GM12878 (cell line): ENCODE data around the gene KMO. TPM values are rescaled to one million over a fixed set of nuclear protein-coding genes. Genes with fewer than 3 reads are reported as not detected.

Experiments used
- ATAC-seq: fragments of 200-7000 bp; cut with Tn5 transposase; 3 replicates; pipeline ENCODE4 v1.9.1; 2020; ENCODE audit warnings: mild to moderate bottlenecking, moderate library complexity
- BruUV-seq: library from RNA; stranded (reverse); fragments of 400-500 nt; replicated peaks from 2 replicates; lab custom pipeline; 2021; lab: Mats Ljungman, UMichigan
- CTCF ChIA-PET: fragments of 300-600 bp; sonication (Branson Sonifier 250); formaldehyde crosslinking; extraction: SDS; loops from one replicate; lab custom pipeline; 2021; ENCODE audit warnings: inconsistent platforms; lab: Yijun Ruan, JAX
- POLR2A ChIA-PET: fragments of 350-600 bp; formaldehyde crosslinking; extraction: SDS; loops from one replicate; lab custom pipeline; 2021; ENCODE audit warnings: inconsistent platforms; lab: Charles Lee
- RAD21 ChIA-PET: fragments of 300-600 bp; sonication (Branson Sonifier 250); formaldehyde crosslinking; loops from one replicate; lab custom pipeline; 2023; ENCODE audit warnings: antibody characterized with exemption; ENCODE audit not compliant: unreplicated experiment; lab: Charles Lee
- SMC1A ChIA-PET: fragments of 300-600 bp; sonication (Branson Sonifier 250); formaldehyde crosslinking; loops from one replicate; lab custom pipeline; 2023; ENCODE audit not compliant: unreplicated experiment, uncharacterized antibody; lab: Charles Lee
- DNase-seq: peaks from one replicate; pipeline ENCODE4 v3.0.0-alpha.2; 2011; ENCODE audit warnings: low read depth, low spot score
- FAIRE-seq: peaks from 3 replicates; lab custom pipeline; 2011; peaks lifted over from hg19 to GRCh38; lab: Jason Lieb, UNC
- H2AFZ ChIP-seq: 2 replicates; pipeline ENCODE4 v1.6.0; 2011; ENCODE audit warnings: low read depth, low read length, control low read depth; ENCODE audit not compliant: control insufficient read depth
- H3K27ac ChIP-seq: 2 replicates; pipeline ENCODE4 v1.5.1; 2011; ENCODE audit warnings: control low read depth; ENCODE audit not compliant: control insufficient read depth, insufficient read depth
- H3K27me3 ChIP-seq, 2 experiments: replicated peaks in 1 of 2; 2 replicates each; pipeline versions ENCODE4 v1.6.0 to v1.6.1; 2011; ENCODE audit warnings: low read length in 1 of 2; ENCODE audit not compliant: control insufficient read depth in 2 of 2, insufficient read depth in 2 of 2
- H3K36me3 ChIP-seq, 2 experiments: 2 replicates each; pipeline ENCODE4 v1.5.1; 2011; ENCODE audit warnings: low read length in 1 of 2; ENCODE audit not compliant: control insufficient read depth in 2 of 2, insufficient read depth in 2 of 2
- H3K4me1 ChIP-seq: 2 replicates; pipeline ENCODE4 v1.6.1; 2011; ENCODE audit warnings: mild to moderate bottlenecking, low read length, moderate library complexity, mixed read lengths; ENCODE audit not compliant: control insufficient read depth, insufficient read depth
- H3K4me2 ChIP-seq: 2 replicates; pipeline ENCODE4 v1.6.0; 2011; ENCODE audit warnings: control low read depth; ENCODE audit not compliant: control insufficient read depth, insufficient read depth
- H3K4me3 ChIP-seq: fragments of 200-600 bp; sonication (generic); 2 replicates; pipeline ENCODE4 v1.5.1; 2016
- H3K79me2 ChIP-seq: 2 replicates; pipeline ENCODE4 v1.6.0; 2011; ENCODE audit warnings: low read length; ENCODE audit not compliant: control insufficient read depth, insufficient read depth
- H3K9ac ChIP-seq: 2 replicates; pipeline ENCODE4 v1.8.0; 2011; ENCODE audit warnings: low read length, control low read depth, mixed read lengths; ENCODE audit not compliant: control insufficient read depth, insufficient read depth
- H3K9me3 ChIP-seq: replicated peaks from 3 replicates; pipeline ENCODE4 v1.5.1; 2011; ENCODE audit warnings: mild to moderate bottlenecking, low read length; ENCODE audit not compliant: control insufficient read depth, insufficient read depth
- H4K20me1 ChIP-seq: 2 replicates; pipeline ENCODE4 v1.6.0; 2011; ENCODE audit not compliant: control insufficient read depth, insufficient read depth
- BACH1 ChIP-seq: fragments of 450-650 bp; IDR thresholded peaks from 2 replicates; pipeline ENCODE4 v1.6.1; 2017; ENCODE audit warnings: mild to moderate bottlenecking, borderline replicate concordance
- CHD2 ChIP-seq: IDR thresholded peaks from 2 replicates; pipeline ENCODE4 v1.6.1; 2011; ENCODE audit warnings: low read depth, low read length, improper control_type of control experiment, borderline replicate concordance
- JUNB ChIP-seq: IDR thresholded peaks from 2 replicates; pipeline ENCODE4 v1.6.1; 2016; ENCODE audit warnings: antibody characterized with exemption, mild to moderate bottlenecking
- LARP7 ChIP-seq: fragments of 450-650 bp; IDR thresholded peaks from 2 replicates; pipeline ENCODE4 v1.6.1; 2017; ENCODE audit warnings: mild to moderate bottlenecking
- NBN ChIP-seq: fragments of 450-650 bp; IDR thresholded peaks from 2 replicates; pipeline ENCODE4 v1.6.1; 2016
- NR2C2 ChIP-seq: IDR thresholded peaks from 2 replicates; pipeline ENCODE4 v1.6.1; 2011; ENCODE audit warnings: borderline replicate concordance, low read depth; ENCODE audit not compliant: control insufficient read depth, insufficient read length
- SMAD1 ChIP-seq: fragments of 450-650 bp; IDR thresholded peaks from 2 replicates; pipeline ENCODE4 v1.6.1; 2018; ENCODE audit warnings: mild to moderate bottlenecking, low read depth; ENCODE audit not compliant: partially characterized antibody
- SMAD5 ChIP-seq: IDR thresholded peaks from 2 replicates; pipeline ENCODE4 v1.6.1; 2016; ENCODE audit warnings: antibody characterized with exemption, low read depth
- SUPT20H ChIP-seq: IDR thresholded peaks from 2 replicates; pipeline ENCODE4 v1.6.1; 2011; ENCODE audit warnings: low read depth, mild to moderate bottlenecking, low read length, moderate library complexity, borderline replicate concordance; ENCODE audit not compliant: control insufficient read depth
- TCF3 ChIP-seq: IDR thresholded peaks from 2 replicates; pipeline ENCODE4 v1.6.1; 2012; ENCODE audit warnings: low read depth, mild to moderate bottlenecking, low read length, borderline replicate concordance; ENCODE audit not compliant: insufficient read depth
- TCF7 ChIP-seq: IDR thresholded peaks from 2 replicates; pipeline ENCODE4 v1.6.1; 2014; ENCODE audit warnings: antibody characterized with exemption, borderline replicate concordance
- YBX1 ChIP-seq: fragments of 450-650 bp; IDR thresholded peaks from 2 replicates; pipeline ENCODE4 v1.6.1; 2016; ENCODE audit warnings: antibody characterized with exemption
- ZBTB4 ChIP-seq: fragments of 450-650 bp; formaldehyde crosslinking; IDR thresholded peaks from 2 replicates; pipeline ENCODE4 v1.4.0; 2022; ENCODE audit warnings: mild to moderate bottlenecking, moderate library complexity
- ZNF217 ChIP-seq: fragments of 450-650 bp; IDR thresholded peaks from 2 replicates; pipeline ENCODE4 v1.6.1; 2017; ENCODE audit warnings: antibody characterized with exemption, mild to moderate bottlenecking
- ZNF384 ChIP-seq: IDR thresholded peaks from 2 replicates; pipeline ENCODE4 v1.6.1; 2012; ENCODE audit warnings: low read depth, mild to moderate bottlenecking, low read length, improper control_type of control experiment, borderline replicate concordance
- WGBS: methylation state at CpG from one replicate; pipeline ENCODE4 v1.1.6; 2016; ENCODE audit warnings: low lambda C conversion rate; ENCODE audit not compliant: insufficient replicate concordance, insufficient coverage; ENCODE audit errors: missing lambda C conversion rate; 5-methylcytosine and 5-hydroxymethylcytosine counted together
- in situ Hi-C: fragments of 300-500 bp; cut with MboI; formaldehyde crosslinking; loops from 9 replicates; pipeline ENCODE4 v1.14.3; 2018; ENCODE audit warnings: mixed read lengths
- intact Hi-C: fragments of 100-400 bp; cut with micrococcal nuclease; formaldehyde crosslinking; loops from one replicate; pipeline ENCODE4 v1.14.2; 2022; ENCODE audit not compliant: unreplicated experiment
- polyA plus RNA-seq, 11 experiments: library from polyadenylated mRNA; depleted of rRNA in 4 of 11; unstranded in 6 of 11; stranded (reverse) in 5 of 11; fragments of >200 nt; fragmentation: Nextera tagmentation in 4 of 11; fragmentation: Illumina TruSeq in 1 of 11; extraction: Ambion mirVana in 4 of 11; extraction: Trizol in 1 of 11; gene quantifications; 1 replicate in 1 of 11; 2 replicates in 10 of 11; pipeline versions ENCODE4 v1.2.1 to v1.2.3, GENCODE V29; 2011 to 2016; ENCODE audit warnings: inconsistent platforms in 2 of 11, missing spikeins in 2 of 11, low read depth in 1 of 11
- total RNA-seq, 4 experiments: library from RNA; depleted of rRNA in 3 of 4; stranded (reverse); fragments of >200 nt in 3 of 4; fragmentation: Illumina TruSeq in 1 of 4; extraction: Trizol in 1 of 4; gene quantifications; 2 replicates each; pipeline versions ENCODE4 v1.2.1 to v1.2.3, GENCODE V29; 2013 to 2021

The KMO gene
- total and polyA plus RNA-seq, 10 of the 15 experiments (the other 5 are each of a cell fraction or from before 2014, with no cell fraction given) = 0.68 to 5.9 (median 1.5) TPM

DNA sequence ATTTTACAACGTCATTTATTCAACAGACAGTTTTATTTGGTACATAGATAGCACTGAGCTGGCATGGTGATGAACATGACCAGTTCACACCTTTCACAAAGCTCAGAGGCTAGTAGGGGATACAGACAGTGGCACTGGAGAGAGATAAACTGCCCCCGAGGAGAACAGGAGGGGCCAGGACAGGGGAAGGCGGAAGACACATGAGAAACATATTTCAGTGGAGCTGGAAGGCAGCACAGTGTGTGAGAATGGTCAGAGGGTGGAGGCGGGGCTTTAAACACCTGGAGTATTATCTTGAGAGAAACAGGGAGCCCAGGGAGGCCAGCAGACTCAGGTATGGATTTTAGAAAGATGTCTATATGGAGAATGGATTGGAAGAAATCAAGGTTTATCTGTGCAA is 58.5 kb downstream of the KMO start:
- in situ Hi-C loops (no loop called here), intact Hi-C loops (no loop called here)
- no TSS peak for BruUV-seq
- FAIRE-seq (no peak), DNase-seq (no peak), ATAC-seq (no peak)
- ChIA-PET RAD21 (interaction anchor here (1.9 kb wide), 1 partner anchor 20 kb away, joined by 7 read pairs; no protein-coding TSS in a partner anchor), CTCF (interaction anchor here (1.4 to 3.3 kb wide), 3 partner anchors 10 to 101 kb away, joined by 3 to 17 read pairs (median 3); no protein-coding TSS in a partner anchor), SMC1A (interaction anchor here (0.9 to 1.0 kb wide), 2 partner anchors 10 to 27 kb away, joined by 3 read pairs; no protein-coding TSS in a partner anchor), POLR2A (no interaction called here)
- Histone ChIP-seq H3K4me2 (no peak overlapping the region), H3K27ac (no peak overlapping the region), H3K9me3 (no peaks in the 10 kb centered on the region), H4K20me1 (no peaks in the 10 kb centered on the region), H3K4me1 (no peaks in the 10 kb centered on the region), H3K79me2 (no peaks in the 10 kb centered on the region), H3K4me3 (no peak overlapping the region), H3K36me3 (no peaks in the 10 kb centered on the region; a peak in 1 of 4 replicates), H2AFZ (no peak overlapping the region), H3K9ac (no peak overlapping the region), H3K27me3 (no peaks in the 10 kb centered on the region)
- WGBS = 77% methylated on average over 4 of the region's 4 CpGs
- no peak for TF ChIP-seq SUPT20H
- TF ChIP-seq BACH1 = no peak
- TF ChIP-seq, all 136 proteins: peak for 0

GRCh38 chr1:241591317-241591716 is 59.1 kb downstream of the KMO start:
- H3K79me2 ChIP-seq = no peaks in the 10 kb centered on the region
- in situ Hi-C loops (no loop called here), intact Hi-C loops (no loop called here)
- ChIA-PET SMC1A (interaction anchor here (1.0 kb wide), 1 partner anchor 11 kb away, joined by 3 read pairs; no protein-coding TSS in a partner anchor), RAD21 (interaction anchor here (1.9 kb wide), 1 partner anchor 20 kb away, joined by 7 read pairs; no protein-coding TSS in a partner anchor), POLR2A (no interaction called here), CTCF (interaction anchor here (0.6 to 3.3 kb wide), 4 partner anchors 9 to 101 kb away, joined by 3 to 17 read pairs (median 4); no protein-coding TSS in a partner anchor)
- no peak for ATAC-seq
- H3K4me2 ChIP-seq = no peak overlapping the region
- no peak overlapping the region for H2AFZ ChIP-seq
- BruUV-seq = no TSS peak
- H3K9ac ChIP-seq = no peak overlapping the region
- no peak overlapping the region for H3K27ac ChIP-seq
- no peaks in the 10 kb centered on the region for H3K9me3 ChIP-seq
- no peak for DNase-seq
- no peak overlapping the region for H3K4me3 ChIP-seq
- H3K36me3 ChIP-seq = no peaks in the 10 kb centered on the region; a peak in 1 of 4 replicates
- no peaks in the 10 kb centered on the region for H3K27me3 ChIP-seq
- H3K4me1 ChIP-seq = no peaks in the 10 kb centered on the region
- FAIRE-seq = no peak
- H4K20me1 ChIP-seq = no peaks in the 10 kb centered on the region
- no peak for TF ChIP-seq LARP7
- no peak for TF ChIP-seq SMAD5
- TF ChIP-seq NR2C2 = no peak
- no peak for TF ChIP-seq TCF3
- TF ChIP-seq NBN = no peak
- TF ChIP-seq TCF7 = no peak
- no peak for TF ChIP-seq SUPT20H
- no peak for TF ChIP-seq CHD2
- no peak for TF ChIP-seq SMAD1
- TF ChIP-seq YBX1 = no peak
- no peak for TF ChIP-seq JUNB
- no peak for TF ChIP-seq ZBTB4 (CRISPR knock-in tag)
- TF ChIP-seq ZNF217 = no peak
- TF ChIP-seq ZNF384 = no peak
